GM23338 (cell line): ENCODE results near the gene PPP2R2D. TPM values are rescaled to one million over a fixed set of nuclear protein-coding genes. Genes with fewer than 3 reads are reported as not detected.

Experiments
- ATAC-seq: fragments of 200-7000 bp; cut with Tn5 transposase; 3 replicates; pipeline ENCODE4 v1.9.1; 2020
- DNase-seq: peaks from one replicate; pipeline ENCODE4 v3.0.0-alpha.2; 2015; ENCODE audit warnings: low spot score
- H2AFZ ChIP-seq: fragments of 200-600 bp; sonication (generic); 2 replicates; pipeline ENCODE4 v1.8.0; 2016; ENCODE audit warnings: antibody characterized with exemption, mild to moderate bottlenecking, moderate library complexity
- H3F3A ChIP-seq: fragments of 200-600 bp; sonication (generic); replicated peaks from 2 replicates; pipeline ENCODE4 v1.8.0; 2017; ENCODE audit warnings: antibody characterized with exemption, mixed run types, low read depth
- H3K27ac ChIP-seq: fragments of 200-600 bp; sonication (generic); 2 replicates; pipeline ENCODE4 v1.6.1; 2016; ENCODE audit warnings: low read depth
- H3K27me3 ChIP-seq: fragments of 200-600 bp; sonication (generic); 2 replicates; pipeline ENCODE4 v1.8.0; 2016; ENCODE audit warnings: mild to moderate bottlenecking, mixed run types, moderate library complexity; ENCODE audit not compliant: insufficient read depth
- H3K36me3 ChIP-seq: fragments of 200-600 bp; sonication (generic); 2 replicates; pipeline ENCODE4 v1.8.0; 2016; ENCODE audit warnings: mild to moderate bottlenecking; ENCODE audit not compliant: insufficient read depth
- H3K4me1 ChIP-seq: fragments of 200-600 bp; sonication (generic); 2 replicates; pipeline ENCODE4 v1.8.0; 2016; ENCODE audit warnings: mild to moderate bottlenecking, moderate library complexity; ENCODE audit not compliant: insufficient read depth
- H3K4me2 ChIP-seq: fragments of 200-600 bp; sonication (generic); 2 replicates; pipeline ENCODE4 v1.7.1; 2017; ENCODE audit warnings: mixed run types
- H3K4me3 ChIP-seq: fragments of 200-600 bp; sonication (generic); 2 replicates; pipeline ENCODE4 v1.6.1; 2016; ENCODE audit warnings: mixed run types
- H3K79me2 ChIP-seq: fragments of 200-600 bp; sonication (generic); replicated peaks from 2 replicates; pipeline ENCODE4 v1.8.0; 2017; ENCODE audit warnings: mild to moderate bottlenecking; ENCODE audit not compliant: insufficient read depth
- H3K9me2 ChIP-seq: fragments of 200-600 bp; sonication (generic); 2 replicates; pipeline ENCODE4 v1.8.0; 2017; ENCODE audit not compliant: insufficient read depth
- H4K20me1 ChIP-seq: fragments of 200-600 bp; sonication (generic); replicated peaks from 2 replicates; pipeline ENCODE4 v1.8.0; 2017; ENCODE audit warnings: mild to moderate bottlenecking; ENCODE audit not compliant: insufficient read depth
- H3K27ac Mint-ChIP-seq: 2 replicates; pipeline ENCODE4 v1.8.0; 2020; ENCODE audit warnings: inconsistent platforms, mild to moderate bottlenecking, moderate library complexity, mixed read lengths
- H3K27me3 Mint-ChIP-seq: 3 replicates; pipeline ENCODE4 v1.8.0; 2022; ENCODE audit warnings: low read depth, mild to moderate bottlenecking, moderate library complexity, mixed read lengths, inconsistent platforms; ENCODE audit not compliant: insufficient read depth, poor library complexity
- H3K36me3 Mint-ChIP-seq: 3 replicates; pipeline ENCODE4 v1.8.0; 2021; ENCODE audit warnings: low read depth, mild to moderate bottlenecking, inconsistent platforms, moderate library complexity, mixed read lengths
- H3K4me1 Mint-ChIP-seq: 3 replicates; pipeline ENCODE4 v1.8.0; 2020; ENCODE audit warnings: mild to moderate bottlenecking, inconsistent platforms, mixed read lengths
- H3K4me3 Mint-ChIP-seq: 3 replicates; pipeline ENCODE4 v1.8.0; 2021; ENCODE audit warnings: moderate library complexity, mild to moderate bottlenecking, inconsistent platforms, mixed read lengths
- H3K9me3 Mint-ChIP-seq: 3 replicates; pipeline ENCODE4 v1.8.0; 2020; ENCODE audit warnings: moderate library complexity, mild to moderate bottlenecking, inconsistent platforms, mixed read lengths
- CREB1 ChIP-seq: fragments of 250-450 bp; sonication (Bioruptor Pico); IDR thresholded peaks from 2 replicates; pipeline ENCODE4 v1.5.0; 2020; ENCODE audit warnings: low read depth, mild to moderate bottlenecking, moderate library complexity
- CTCF ChIP-seq, 2 experiments: fragments of 200-600 bp in 1 of 2; sonication (generic) in 1 of 2; conservative IDR thresholded peaks; 2 replicates each; pipeline versions ENCODE4 v1.5.1 to v1.6.1; 2016 to 2017; ENCODE audit warnings: antibody characterized with exemption in 2 of 2, low read depth in 2 of 2, mild to moderate bottlenecking in 2 of 2, moderate library complexity in 1 of 2
- EZH2 ChIP-seq: fragments of 200-600 bp; sonication (generic); IDR thresholded peaks from one replicate; pipeline ENCODE4 v1.8.0; 2017; ENCODE audit warnings: antibody characterized with exemption, mild to moderate bottlenecking, low read depth; ENCODE audit not compliant: unreplicated experiment
- EZH2phosphoT487 ChIP-seq: fragments of 200-600 bp; sonication (generic); IDR thresholded peaks from one replicate; pipeline ENCODE4 v1.8.1; 2018; ENCODE audit warnings: antibody characterized with exemption; ENCODE audit not compliant: unreplicated experiment
- JUNB ChIP-seq: IDR thresholded peaks from one replicate; pipeline ENCODE4 v1.6.1; 2016; ENCODE audit warnings: antibody characterized with exemption; ENCODE audit not compliant: unreplicated experiment
- NANOG ChIP-seq: IDR thresholded peaks from 2 replicates; pipeline ENCODE4 v1.6.1; 2016; ENCODE audit warnings: antibody characterized with exemption, borderline replicate concordance
- POLR2AphosphoS5 ChIP-seq: IDR thresholded peaks from 2 replicates; pipeline ENCODE4 v1.6.1; 2016; ENCODE audit warnings: antibody characterized with exemption, low read depth
- STAT1 ChIP-seq: IDR thresholded peaks from one replicate; pipeline ENCODE4 v1.6.1; 2016; ENCODE audit warnings: antibody characterized with exemption; ENCODE audit not compliant: unreplicated experiment
- ZNF114 ChIP-seq: fragments of 250-450 bp; sonication (Bioruptor Pico); IDR thresholded peaks from 2 replicates; pipeline ENCODE4 v1.5.0; 2020; ENCODE audit warnings: mild to moderate bottlenecking, moderate library complexity
- ZNF331 ChIP-seq: fragments of 250-450 bp; sonication (Bioruptor Pico); IDR thresholded peaks from 2 replicates; pipeline ENCODE4 v1.5.0; 2020; ENCODE audit warnings: low read depth, mild to moderate bottlenecking, moderate library complexity
- ZNF462 ChIP-seq: fragments of 250-450 bp; sonication (Bioruptor Pico); IDR thresholded peaks from 2 replicates; pipeline ENCODE4 v1.5.0; 2020; ENCODE audit warnings: mild to moderate bottlenecking, moderate library complexity
- polyA plus RNA-seq: library from polyadenylated mRNA; unstranded; fragments of >200 nt; fragmentation: Nextera tagmentation; extraction: Ambion mirVana; gene quantifications from 2 replicates; pipeline ENCODE4 v1.2.1, GENCODE V29; 2016
- total RNA-seq: library from RNA; depleted of rRNA; stranded (reverse); fragments of >200 nt; shearing (Covaris generic); gene quantifications from 2 replicates; pipeline ENCODE4 v1.2.3, GENCODE V29; 2014
- TF ChIP-seq, protein P1 (sequence below): IDR thresholded peaks from one replicate; pipeline ENCODE4 v1.6.1; 2018; ENCODE audit warnings: antibody characterized with exemption; ENCODE audit not compliant: unreplicated experiment
- TF ChIP-seq, protein P2 (sequence below): IDR thresholded peaks from 2 replicates; pipeline ENCODE4 v1.6.1; 2016; ENCODE audit warnings: antibody characterized with exemption

PPP2R2D gene
- total and polyA plus RNA-seq, 2 experiments from 2014 or later: 28.8 to 33.7 TPM

DNA sequence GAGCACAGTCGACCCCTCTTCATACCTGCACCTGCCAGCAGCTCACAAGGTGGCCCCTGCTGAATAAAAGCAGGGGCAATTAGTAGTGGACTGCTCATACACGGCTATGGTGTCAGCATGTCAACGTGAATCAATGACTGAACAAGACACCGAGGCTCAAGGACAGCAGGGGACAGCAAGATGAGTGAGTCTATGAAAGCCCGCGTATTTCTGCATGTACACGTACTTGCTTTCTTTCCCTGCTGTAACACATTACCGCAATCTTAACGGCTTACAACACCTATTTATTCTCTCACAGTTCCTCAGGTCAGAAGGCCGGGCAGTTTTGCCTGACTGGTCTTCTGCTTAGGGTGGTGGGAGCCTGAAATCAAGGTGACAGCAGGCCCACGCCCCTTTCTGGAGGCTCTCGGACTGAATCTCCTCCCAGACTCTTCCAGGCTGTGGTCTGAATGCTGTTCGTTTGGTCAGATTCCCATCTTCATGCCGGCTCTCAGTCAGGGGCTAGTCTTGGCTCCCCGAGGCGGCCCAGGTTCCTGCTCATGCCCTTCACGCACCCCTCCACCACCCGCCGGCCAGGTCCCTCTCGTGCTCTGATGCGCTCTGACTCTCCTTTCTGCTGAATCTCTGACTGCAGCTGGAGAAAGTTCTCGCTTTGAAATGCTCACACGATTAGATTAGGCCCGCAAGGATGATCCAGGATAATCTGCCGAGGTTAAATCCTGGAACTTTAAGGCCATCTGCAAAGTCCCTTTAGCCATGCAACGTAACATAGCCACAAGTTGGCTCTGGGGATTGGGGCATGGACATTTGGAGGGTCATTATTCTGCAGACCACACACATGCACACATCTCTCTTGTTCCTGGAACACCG is 7.8 kb upstream of the PPP2R2D start:
- Mint-ChIP-seq H3K27me3 (peaks cover 6% of the 10 kb centered on the region), H3K36me3 (no peaks in the 10 kb centered on the region), H3K9me3 (no peaks in the 10 kb centered on the region), H3K4me3 (no peak overlapping the region), H3K27ac (no peak overlapping the region), H3K4me1 (peaks cover 10% of the 10 kb centered on the region)
- H3K79me2 ChIP-seq: no peaks in the 10 kb centered on the region
- H4K20me1 ChIP-seq: no peaks in the 10 kb centered on the region
- H3K27ac ChIP-seq: no peak overlapping the region
- no peaks in the 10 kb centered on the region for H3K36me3 ChIP-seq
- no peaks in the 10 kb centered on the region for H3F3A ChIP-seq
- no peak overlapping the region for H3K4me2 ChIP-seq
- no peaks in the 10 kb centered on the region for H3K4me1 ChIP-seq
- DNase-seq (no peak), ATAC-seq (no peak)
- no peak overlapping the region for H2AFZ ChIP-seq
- no peaks in the 10 kb centered on the region for H3K9me2 ChIP-seq
- H3K4me3 ChIP-seq: no peak overlapping the region
- TF ChIP-seq, protein P1, sequence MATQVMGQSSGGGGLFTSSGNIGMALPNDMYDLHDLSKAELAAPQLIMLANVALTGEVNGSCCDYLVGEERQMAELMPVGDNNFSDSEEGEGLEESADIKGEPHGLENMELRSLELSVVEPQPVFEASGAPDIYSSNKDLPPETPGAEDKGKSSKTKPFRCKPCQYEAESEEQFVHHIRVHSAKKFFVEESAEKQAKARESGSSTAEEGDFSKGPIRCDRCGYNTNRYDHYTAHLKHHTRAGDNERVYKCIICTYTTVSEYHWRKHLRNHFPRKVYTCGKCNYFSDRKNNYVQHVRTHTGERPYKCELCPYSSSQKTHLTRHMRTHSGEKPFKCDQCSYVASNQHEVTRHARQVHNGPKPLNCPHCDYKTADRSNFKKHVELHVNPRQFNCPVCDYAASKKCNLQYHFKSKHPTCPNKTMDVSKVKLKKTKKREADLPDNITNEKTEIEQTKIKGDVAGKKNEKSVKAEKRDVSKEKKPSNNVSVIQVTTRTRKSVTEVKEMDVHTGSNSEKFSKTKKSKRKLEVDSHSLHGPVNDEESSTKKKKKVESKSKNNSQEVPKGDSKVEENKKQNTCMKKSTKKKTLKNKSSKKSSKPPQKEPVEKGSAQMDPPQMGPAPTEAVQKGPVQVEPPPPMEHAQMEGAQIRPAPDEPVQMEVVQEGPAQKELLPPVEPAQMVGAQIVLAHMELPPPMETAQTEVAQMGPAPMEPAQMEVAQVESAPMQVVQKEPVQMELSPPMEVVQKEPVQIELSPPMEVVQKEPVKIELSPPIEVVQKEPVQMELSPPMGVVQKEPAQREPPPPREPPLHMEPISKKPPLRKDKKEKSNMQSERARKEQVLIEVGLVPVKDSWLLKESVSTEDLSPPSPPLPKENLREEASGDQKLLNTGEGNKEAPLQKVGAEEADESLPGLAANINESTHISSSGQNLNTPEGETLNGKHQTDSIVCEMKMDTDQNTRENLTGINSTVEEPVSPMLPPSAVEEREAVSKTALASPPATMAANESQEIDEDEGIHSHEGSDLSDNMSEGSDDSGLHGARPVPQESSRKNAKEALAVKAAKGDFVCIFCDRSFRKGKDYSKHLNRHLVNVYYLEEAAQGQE: no peak
- TF ChIP-seq ZNF114 (CRISPR knock-in tag) (no peak), STAT1 (no peak), CTCF (conservative IDR thresholded peaks at IDR 0.05; ENCODE audit: low read depth in 2 of 2) (no peak), JUNB (no peak), ZNF462 (CRISPR knock-in tag) (no peak), EZH2phosphoT487 (no peak), NANOG (no peak), EZH2 (no peak), ZNF331 (CRISPR knock-in tag) (no peak), POLR2AphosphoS5 (no peak), CREB1 (no peak)
- TF ChIP-seq, protein P2, sequence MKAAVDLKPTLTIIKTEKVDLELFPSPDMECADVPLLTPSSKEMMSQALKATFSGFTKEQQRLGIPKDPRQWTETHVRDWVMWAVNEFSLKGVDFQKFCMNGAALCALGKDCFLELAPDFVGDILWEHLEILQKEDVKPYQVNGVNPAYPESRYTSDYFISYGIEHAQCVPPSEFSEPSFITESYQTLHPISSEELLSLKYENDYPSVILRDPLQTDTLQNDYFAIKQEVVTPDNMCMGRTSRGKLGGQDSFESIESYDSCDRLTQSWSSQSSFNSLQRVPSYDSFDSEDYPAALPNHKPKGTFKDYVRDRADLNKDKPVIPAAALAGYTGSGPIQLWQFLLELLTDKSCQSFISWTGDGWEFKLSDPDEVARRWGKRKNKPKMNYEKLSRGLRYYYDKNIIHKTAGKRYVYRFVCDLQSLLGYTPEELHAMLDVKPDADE: no peak
- no peaks in the 10 kb centered on the region for H3K27me3 ChIP-seq
